GM15510 (cell line): Measurements from ENCODE around the gene BRD4.

Source experiments
- POLR2A ChIP-seq: IDR thresholded peaks from 3 replicates; pipeline ENCODE4 v1.6.1; 2011; ENCODE audit warnings: borderline replicate concordance; ENCODE audit not compliant: insufficient read length; ENCODE audit errors: extremely low read depth

Gene BRD4

GRCh38 chr19:15298847-15299567 lies 33.3 kb downstream of the BRD4 start:
- TF ChIP-seq POLR2A, result no peak

DNA sequence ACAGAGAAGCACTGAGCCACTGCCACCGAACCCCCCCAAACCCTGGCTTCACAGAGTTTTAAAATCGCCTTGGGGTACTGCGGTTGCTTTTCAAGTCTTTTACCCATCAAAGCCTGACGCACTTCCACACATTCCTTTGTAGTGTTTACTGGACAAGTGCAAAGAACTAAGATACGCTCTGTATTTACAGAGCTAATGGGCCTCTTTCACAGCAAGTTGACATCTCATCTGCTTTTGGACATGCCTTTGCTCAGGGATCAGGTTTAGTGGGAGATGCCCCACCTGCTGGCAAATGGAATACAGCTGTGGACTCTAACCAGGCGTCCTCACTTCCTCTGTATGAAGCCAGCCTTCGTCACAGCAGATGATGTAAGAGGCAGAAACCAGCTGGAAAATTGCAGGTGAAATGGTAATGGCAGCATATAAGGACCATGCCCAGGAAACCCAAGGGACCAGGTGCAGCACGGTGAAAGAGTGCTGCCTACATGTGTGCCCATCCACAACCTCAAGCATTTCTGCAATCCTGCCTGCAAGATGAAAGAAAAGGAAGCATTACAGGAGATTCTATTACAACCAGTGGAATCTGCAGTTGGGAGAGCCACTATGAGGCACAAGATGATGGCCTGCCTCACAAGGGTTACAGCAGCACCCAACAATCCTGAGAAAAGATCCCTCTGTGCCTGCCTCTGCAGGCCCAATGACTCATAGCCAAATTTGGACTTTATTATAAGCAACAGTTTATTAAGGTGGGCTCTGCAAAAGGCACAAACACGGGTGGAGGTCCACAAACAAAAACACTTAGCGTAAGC lies 34.7 kb downstream of the BRD4 start:
- TF ChIP-seq POLR2A, result no peak

GRCh38 chr19:15296841-15297415 lies 35.4 kb downstream of the BRD4 start:
- TF ChIP-seq POLR2A, result no peak

DNA sequence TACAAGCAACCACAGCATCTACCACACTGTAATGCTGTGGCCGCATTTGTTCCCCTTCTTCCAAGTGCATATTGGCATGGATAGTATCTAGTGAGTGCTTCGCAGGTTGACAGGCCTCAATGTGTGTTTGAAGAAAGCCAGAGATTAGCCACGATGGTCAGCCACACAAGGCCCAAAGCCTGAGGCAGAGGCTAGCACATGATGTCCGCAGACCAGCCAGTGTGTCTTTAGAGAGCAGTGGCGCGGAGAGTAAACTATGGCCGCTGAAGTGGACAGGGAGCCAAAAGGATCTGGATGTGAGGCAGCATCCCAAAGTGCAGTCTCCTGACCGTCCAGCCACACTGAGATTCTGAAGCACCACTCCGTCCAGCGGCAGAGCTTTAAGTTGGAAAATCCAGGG lies 36.0 kb downstream of the BRD4 start:
- TF ChIP-seq POLR2A, result no peak

GRCh38 chr19:15294561-15294990 lies 37.8 kb downstream of the BRD4 start:
- no peak for TF ChIP-seq POLR2A

GRCh38 chr19:15293781-15294491 lies 38.4 kb downstream of the BRD4 start:
- no peak for TF ChIP-seq POLR2A

DNA sequence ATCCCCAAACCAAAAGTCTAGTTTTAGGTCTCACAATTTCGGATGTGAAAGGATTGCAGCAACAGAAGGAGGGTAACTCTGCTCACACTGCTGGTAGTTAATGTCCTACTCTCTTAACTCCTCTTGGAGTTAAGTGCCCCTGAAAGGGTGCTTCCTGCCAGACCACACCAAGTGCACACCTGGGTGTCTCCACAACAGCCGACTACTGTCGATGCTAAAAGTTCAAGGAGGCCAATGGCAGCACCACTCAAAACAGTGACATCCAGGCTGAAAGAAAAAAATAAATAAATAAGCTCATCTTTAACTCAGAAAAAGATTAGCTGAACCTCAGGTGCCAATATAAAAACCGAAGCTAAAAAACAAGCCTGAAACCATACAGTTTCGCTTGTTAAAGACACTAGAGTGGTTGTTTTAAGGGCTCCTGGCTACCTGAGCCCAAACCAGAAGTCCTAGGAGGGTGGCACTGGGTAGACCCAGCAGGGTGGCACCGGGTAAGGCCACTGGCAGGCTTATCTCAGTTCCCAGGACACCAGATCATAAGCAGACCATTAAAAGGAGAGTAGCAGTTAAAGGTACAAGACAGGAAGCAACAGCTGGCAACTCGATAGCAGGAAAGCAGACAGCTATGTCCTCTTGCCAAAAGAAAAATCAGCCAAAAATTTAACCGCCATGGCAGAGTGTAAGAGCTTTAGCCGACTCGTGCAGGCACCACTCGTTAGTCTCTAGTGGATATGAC lies 39.3 kb downstream of the BRD4 start:
- TF ChIP-seq POLR2A, result no peak

- TF ChIP-seq POLR2A, result no peak
These were observed 40.2 kb downstream of the BRD4 start for GRCh38 chr19:15292140-15292539.

GRCh38 chr19:15291548-15292021 lies 40.8 kb downstream of the BRD4 start:
- no peak for TF ChIP-seq POLR2A

DNA sequence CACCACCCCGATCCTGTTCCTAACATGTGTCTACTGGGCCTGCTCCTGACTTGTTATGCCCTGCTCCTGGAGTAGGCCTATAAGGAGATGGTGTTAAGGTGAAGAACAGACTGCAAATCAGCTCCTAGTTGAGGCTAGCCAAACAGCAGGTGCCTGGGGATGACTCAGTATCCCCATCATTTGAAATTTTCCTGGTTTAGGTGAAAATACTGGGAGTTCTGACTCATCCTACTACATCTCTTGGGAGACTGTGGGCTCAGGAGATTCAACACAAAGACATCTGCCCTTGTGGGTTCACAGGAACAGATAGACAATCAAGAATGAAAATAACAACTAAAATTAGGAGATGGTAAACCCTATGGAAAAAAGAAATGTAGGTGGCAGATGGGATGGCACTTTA lies 41.2 kb downstream of the BRD4 start:
- no peak for TF ChIP-seq POLR2A

DNA sequence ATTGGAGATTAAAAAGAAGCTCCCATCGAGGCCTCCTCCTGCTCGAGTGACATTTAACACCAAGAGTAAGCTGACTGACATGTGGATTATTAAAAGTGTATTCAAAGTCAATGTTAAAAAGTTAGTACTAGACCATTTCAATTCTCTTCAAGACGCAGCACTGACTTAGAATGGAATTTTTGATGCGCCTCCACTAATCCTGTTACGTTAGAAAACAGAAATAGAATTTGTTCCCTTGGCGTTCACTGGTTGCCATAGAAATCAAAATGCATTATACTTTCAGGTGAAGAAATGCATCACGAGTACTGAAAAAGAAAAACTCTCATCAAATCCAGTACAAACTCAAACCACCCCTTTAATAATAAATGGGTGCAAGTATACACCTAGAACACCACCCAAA lies 42.2 kb downstream of the BRD4 start:
- TF ChIP-seq POLR2A, result no peak

- TF ChIP-seq POLR2A, result no peak
These were observed 42.7 kb downstream of the BRD4 start for GRCh38 chr19:15289673-15290072.

- TF ChIP-seq POLR2A, result no peak
These were observed 44.0 kb downstream of the BRD4 start for GRCh38 chr19:15288146-15288963.
